SHP77 (cell line): Measurements from ENCODE around the gene ATP11A.
A peak's percentile ranks its signal among the peaks of the same experiment; 100 is the strongest.
"Not testable (repeated sequence)": the region's sequence is repeated elsewhere in the genome, so short reads cannot be mapped to it uniquely, and the experiment has no call there.

Experiments
- DNase-seq, 2 experiments: peaks; one replicate each; lab custom pipeline; 2025; lab: John Stamatoyannopoulos, UW

The ATP11A gene

GRCh38 chr13:112841303-112842015, 151.6 kb downstream of the ATP11A start:
- not testable (repeated sequence) for DNase-seq

GRCh38 chr13:112842343-112842856, 152.6 kb downstream of the ATP11A start:
- no peak for DNase-seq

- DNase-seq, result no peak
Measured at GRCh38 chr13:112842931-112843391, 153.1 kb downstream of the ATP11A start.

GRCh38 chr13:112843392-112844111, 153.7 kb downstream of the ATP11A start:
- no peak for DNase-seq

- DNase-seq, result no peak
Measured at GRCh38 chr13:112844411-112844810, 154.6 kb downstream of the ATP11A start.

- no peak for DNase-seq
Measured at GRCh38 chr13:112844879-112845278, 155.0 kb downstream of the ATP11A start.

GRCh38 chr13:112845511-112846144, 155.8 kb downstream of the ATP11A start:
- DNase-seq, result no peak

GRCh38 chr13:112846411-112847115, 156.7 kb downstream of the ATP11A start:
- no peak for DNase-seq

- peak; percentile 99 for DNase-seq
Measured at GRCh38 chr13:112849500-112849899, 159.7 kb downstream of the ATP11A start.

- DNase-seq, result no peak
Measured at GRCh38 chr13:112850273-112850672, 160.4 kb downstream of the ATP11A start.

- DNase-seq, result no peak
Measured at GRCh38 chr13:112851107-112852038, 161.5 kb downstream of the ATP11A start.

- no peak for DNase-seq
Measured at GRCh38 chr13:112852392-112852791, 162.6 kb downstream of the ATP11A start.

GRCh38 chr13:112852808-112853207, 163.0 kb downstream of the ATP11A start:
- DNase-seq, result no peak

GRCh38 chr13:112854321-112854720, 164.5 kb downstream of the ATP11A start:
- no peak for DNase-seq

- DNase-seq, result no peak
Measured at GRCh38 chr13:112855859-112856258, 166.0 kb downstream of the ATP11A start.

- DNase-seq, result no peak
Measured at GRCh38 chr13:112857914-112858490, 168.2 kb downstream of the ATP11A start.

- no peak for DNase-seq
Measured at GRCh38 chr13:112859128-112859816, 169.4 kb downstream of the ATP11A start.

GRCh38 chr13:112859817-112860190, 170.0 kb downstream of the ATP11A start:
- no peak for DNase-seq

GRCh38 chr13:112861876-112862615, 172.2 kb downstream of the ATP11A start:
- DNase-seq, result no peak
